WTC11 (cell line): ENCODE results near the gene SPATA24. TPM values are rescaled to one million over a fixed set of nuclear protein-coding genes. Genes with fewer than 3 reads are reported as not detected.
A peak's percentile ranks its signal among the peaks of the same experiment; 100 is the strongest.

Source experiments
- ATAC-seq: fragments of 200-7000 bp; cut with Tn5 transposase; 2 replicates; pipeline ENCODE4 v1.10.0; 2021; ENCODE audit warnings: mild to moderate bottlenecking, moderate library complexity
- CTCF ChIA-PET: fragments of 300-600 bp; sonication (Branson Sonifier 250); formaldehyde crosslinking; loops from one replicate; lab custom pipeline; 2021; ENCODE audit warnings: antibody characterized with exemption; lab: Charles Lee
- POLR2A ChIA-PET: fragments of 350-600 bp; sonication (Branson Sonifier 250); formaldehyde crosslinking; loops from one replicate; lab custom pipeline; 2021; ENCODE audit warnings: antibody characterized with exemption; lab: Charles Lee
- DNase-seq: peaks from one replicate; pipeline ENCODE4 v3.0.0; 2021; ENCODE audit warnings: low spot score
- H3K27ac Mint-ChIP-seq: 2 replicates; pipeline ENCODE4 v1.8.0; 2021; ENCODE audit warnings: mixed read lengths
- H3K27me3 Mint-ChIP-seq: 2 replicates; pipeline ENCODE4 v1.8.0; 2021; ENCODE audit warnings: low read depth, mild to moderate bottlenecking, moderate library complexity, mixed read lengths
- H3K36me3 Mint-ChIP-seq: 2 replicates; pipeline ENCODE4 v1.8.0; 2021; ENCODE audit warnings: mixed read lengths
- H3K4me1 Mint-ChIP-seq: 2 replicates; pipeline ENCODE4 v1.8.0; 2022; ENCODE audit warnings: mixed read lengths
- H3K4me3 Mint-ChIP-seq: 2 replicates; pipeline ENCODE4 v1.8.0; 2021; ENCODE audit warnings: mild to moderate bottlenecking, moderate library complexity, mixed read lengths
- H3K9me3 Mint-ChIP-seq: 2 replicates; pipeline ENCODE4 v1.8.0; 2021; ENCODE audit warnings: mixed read lengths
- ARID4B ChIP-seq: sonication (generic); formaldehyde crosslinking; IDR thresholded peaks from 2 replicates; pipeline ENCODE4 v1.8.0; 2023; ENCODE audit warnings: missing genetic modification reagents, mild to moderate bottlenecking, borderline replicate concordance
- ATF3 ChIP-seq: sonication (generic); formaldehyde crosslinking; conservative IDR thresholded peaks from 2 replicates; pipeline ENCODE4 v1.8.1; 2022; ENCODE audit warnings: mild to moderate bottlenecking, missing genetic modification reagents
- CREM ChIP-seq: sonication (generic); formaldehyde crosslinking; IDR thresholded peaks from 2 replicates; pipeline ENCODE4 v1.8.1; 2022; ENCODE audit warnings: mild to moderate bottlenecking, missing genetic modification reagents, moderate library complexity
- E2F5 ChIP-seq: sonication (generic); formaldehyde crosslinking; IDR thresholded peaks from 2 replicates; pipeline ENCODE4 v1.8.1; 2022; ENCODE audit warnings: mild to moderate bottlenecking, moderate library complexity, missing genetic modification reagents
- ESRRA ChIP-seq: sonication (generic); formaldehyde crosslinking; IDR thresholded peaks from 2 replicates; pipeline ENCODE4 v1.8.1; 2022; ENCODE audit warnings: mild to moderate bottlenecking, missing genetic modification reagents, borderline replicate concordance
- ETV6 ChIP-seq: sonication (generic); formaldehyde crosslinking; IDR thresholded peaks from 2 replicates; pipeline ENCODE4 v1.8.1; 2022; ENCODE audit warnings: mild to moderate bottlenecking, missing genetic modification reagents
- FOXP4 ChIP-seq: sonication (generic); formaldehyde crosslinking; IDR thresholded peaks from 2 replicates; pipeline ENCODE4 v1.8.0; 2022; ENCODE audit warnings: mild to moderate bottlenecking, missing genetic modification reagents
- HMGA2 ChIP-seq: fragments of 250-450 bp; sonication (Bioruptor Pico); IDR thresholded peaks from 2 replicates; pipeline ENCODE4 v1.4.0; 2021; ENCODE audit warnings: mild to moderate bottlenecking, moderate library complexity
- IRF2 ChIP-seq: sonication (generic); formaldehyde crosslinking; IDR thresholded peaks from 2 replicates; pipeline ENCODE4 v1.8.0; 2022; ENCODE audit warnings: low read depth, missing genetic modification reagents, borderline replicate concordance
- KAT7 ChIP-seq: sonication (generic); formaldehyde crosslinking; IDR thresholded peaks from 2 replicates; pipeline ENCODE4 v1.8.1; 2023; ENCODE audit warnings: missing genetic modification reagents, mild to moderate bottlenecking, borderline replicate concordance
- NR1H2 ChIP-seq: sonication (generic); formaldehyde crosslinking; IDR thresholded peaks from 2 replicates; pipeline ENCODE4 v1.9.0; 2021; ENCODE audit warnings: mild to moderate bottlenecking, moderate library complexity, missing genetic modification reagents
- NR3C1 ChIP-seq: sonication (generic); formaldehyde crosslinking; conservative IDR thresholded peaks from 2 replicates; pipeline ENCODE4 v1.8.1; 2023; ENCODE audit warnings: low read depth, mild to moderate bottlenecking, missing genetic modification reagents
- OVOL2 ChIP-seq: fragments of 250-450 bp; sonication (Bioruptor Pico); IDR thresholded peaks from 2 replicates; pipeline ENCODE4 v1.9.0; 2021; ENCODE audit warnings: mild to moderate bottlenecking, borderline replicate concordance
- SOX15 ChIP-seq: fragments of 250-450 bp; sonication (Bioruptor Pico); IDR thresholded peaks from 2 replicates; pipeline ENCODE4 v1.9.0; 2021; ENCODE audit warnings: mild to moderate bottlenecking
- SP1 ChIP-seq: sonication (generic); formaldehyde crosslinking; conservative IDR thresholded peaks from 2 replicates; pipeline ENCODE4 v1.8.1; 2022; ENCODE audit warnings: missing genetic modification reagents
- TEAD1 ChIP-seq: sonication (generic); formaldehyde crosslinking; IDR thresholded peaks from 2 replicates; pipeline ENCODE4 v1.8.0; 2022; ENCODE audit warnings: mild to moderate bottlenecking, missing genetic modification reagents
- USF1 ChIP-seq: sonication (generic); formaldehyde crosslinking; IDR thresholded peaks from 2 replicates; pipeline ENCODE4 v1.8.0; 2022; ENCODE audit warnings: mild to moderate bottlenecking, missing genetic modification reagents
- USF2 ChIP-seq: sonication (generic); formaldehyde crosslinking; IDR thresholded peaks from 2 replicates; pipeline ENCODE4 v1.8.1; 2023; ENCODE audit warnings: mild to moderate bottlenecking, missing genetic modification reagents, moderate library complexity
- ZBTB43 ChIP-seq: sonication (generic); formaldehyde crosslinking; IDR thresholded peaks from 2 replicates; pipeline ENCODE4 v1.8.1; 2023; ENCODE audit warnings: mild to moderate bottlenecking, missing genetic modification reagents
- ZNF263 ChIP-seq: sonication (generic); formaldehyde crosslinking; IDR thresholded peaks from 2 replicates; pipeline ENCODE4 v1.8.1; 2022; ENCODE audit warnings: low read depth, mild to moderate bottlenecking, moderate library complexity, missing genetic modification reagents
- ZNF416 ChIP-seq: fragments of 250-450 bp; sonication (Bioruptor Pico); IDR thresholded peaks from 2 replicates; pipeline ENCODE4 v1.9.0; 2021; ENCODE audit warnings: mild to moderate bottlenecking, inconsistent platforms
- total RNA-seq: library from RNA; stranded (reverse); gene quantifications from 3 replicates; pipeline ENCODE4 v1.2.3, GENCODE V29; 2021

Gene SPATA24
- total RNA-seq, 1 experiment from 2014 or later = 13.2 TPM

- no peak for TF ChIP-seq ZBTB43 (CRISPR knock-in tag)
- TF ChIP-seq CREM (CRISPR knock-in tag) = no peak
- TF ChIP-seq ATF3 (CRISPR knock-in tag) = no peak
Observed at GRCh38 chr5:139395844-139396640, 7.8 kb downstream of the SPATA24 start (continued).

GRCh38 chr5:139394654-139395566, 9.0 kb downstream of the SPATA24 start, which contains the start of gene PROB1:
Gene PROB1, minus strand, starts transcription at chr5:139395104. Its CDS starts 23 bp downstream, at chr5:139395081.
- POLR2A ChIA-PET = interaction anchor here (1.8 kb wide), 1 partner anchor 9 kb away, joined by 4 read pairs; the partner anchor contains the start of gene SPATA24
- H3K4me1 Mint-ChIP-seq = peaks cover 28% of the 10 kb centered on the region
- no peaks in the 10 kb centered on the region for H3K9me3 Mint-ChIP-seq
- peak; percentile 0; the same call in 1 of the 2 replicates for ATAC-seq
- no peak for DNase-seq
- H3K36me3 Mint-ChIP-seq = peaks cover 13% of the 10 kb centered on the region
- peak within 1 kb of the TSS; percentile 87 for H3K4me3 Mint-ChIP-seq
- no peak within 1 kb of the TSS for H3K27ac Mint-ChIP-seq
- CTCF ChIA-PET = interaction anchor here (0.6 to 5.6 kb wide), 4 partner anchors 8 to 201 kb away, joined by 3 to 31 read pairs (median 11); partner anchors contain the start of genes PAIP2 and SPATA24
- peaks cover 39% of the 10 kb centered on the region for H3K27me3 Mint-ChIP-seq
- TF ChIP-seq FOXP4 (CRISPR knock-in tag) (peak; percentile 18; the same call in 1 of the 2 replicates), OVOL2 (CRISPR knock-in tag) (no peak), ZNF416 (no peak), SOX15 (CRISPR knock-in tag) (no peak), USF1 (CRISPR knock-in tag) (no peak), NR1H2 (no peak), E2F5 (CRISPR knock-in tag) (0 out of 2 replicates have a peak, but pooled peaks have one; percentile 2), ARID4B (CRISPR knock-in tag) (no peak), NR3C1 (CRISPR knock-in tag) (0 out of 2 replicates have a peak, but pooled peaks have one; percentile 50), KAT7 (no peak), SP1 (CRISPR knock-in tag) (peak; percentile 28; the same call in 1 of the 2 replicates), IRF2 (CRISPR knock-in tag) (no peak), ZNF263 (CRISPR knock-in tag) (0 out of 2 replicates have a peak, but pooled peaks have one; percentile 18), USF2 (CRISPR knock-in tag) (no peak), ESRRA (CRISPR knock-in tag) (no peak), ETV6 (CRISPR knock-in tag) (0 out of 2 replicates have a peak, but pooled peaks have one; percentile 33), HMGA2 (no peak), TEAD1 (CRISPR knock-in tag) (no peak)
